ENCODE results near the gene PSMD12.
A peak's percentile ranks its signal among the peaks of the same experiment; 100 is the strongest.
"Not testable (repeated sequence)": the region's sequence is repeated elsewhere in the genome, so short reads cannot be mapped to it uniquely, and the experiment has no call there.

The PSMD12 gene

DNA sequence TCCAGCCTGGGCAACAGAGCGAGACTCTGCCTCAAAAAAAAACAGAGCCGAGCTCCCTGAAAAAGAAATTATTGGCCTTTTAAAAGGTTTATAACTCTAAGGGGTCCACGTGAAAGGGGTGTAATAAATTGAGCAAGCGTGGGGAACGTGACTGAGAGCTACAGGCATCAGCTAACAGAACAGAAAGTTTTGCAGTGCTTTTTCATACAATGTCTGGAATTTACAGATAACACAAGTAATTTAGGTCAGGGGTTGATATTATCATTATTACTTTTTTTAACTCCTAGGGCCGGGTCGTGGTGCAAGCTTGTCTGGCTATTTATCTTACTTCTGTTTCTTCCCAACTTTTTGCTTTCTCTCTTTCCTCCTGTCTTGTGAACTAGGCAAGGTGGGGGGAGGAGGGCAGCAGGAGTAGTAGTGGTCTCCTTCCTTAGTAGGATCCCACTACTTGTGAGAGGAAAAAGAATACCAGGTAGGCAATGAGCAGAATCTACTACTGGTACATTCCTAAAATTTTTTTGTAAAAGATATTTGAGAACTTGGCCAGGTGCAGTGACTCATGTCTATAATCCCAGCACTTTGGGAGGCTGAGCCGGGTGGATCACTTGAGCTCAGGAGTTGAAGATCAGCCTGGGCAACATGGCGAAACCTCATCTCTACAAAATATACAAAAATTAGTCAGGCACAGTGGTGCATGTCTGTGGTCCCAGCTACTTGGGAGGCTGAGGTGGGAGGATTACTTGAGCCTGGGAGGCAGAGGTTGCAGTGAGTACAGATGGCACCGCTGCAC, 60.7 kb downstream of the PSMD12 start:
- DNase-seq (ENCODE audit: low spot score): not testable (repeated sequence)

DNA sequence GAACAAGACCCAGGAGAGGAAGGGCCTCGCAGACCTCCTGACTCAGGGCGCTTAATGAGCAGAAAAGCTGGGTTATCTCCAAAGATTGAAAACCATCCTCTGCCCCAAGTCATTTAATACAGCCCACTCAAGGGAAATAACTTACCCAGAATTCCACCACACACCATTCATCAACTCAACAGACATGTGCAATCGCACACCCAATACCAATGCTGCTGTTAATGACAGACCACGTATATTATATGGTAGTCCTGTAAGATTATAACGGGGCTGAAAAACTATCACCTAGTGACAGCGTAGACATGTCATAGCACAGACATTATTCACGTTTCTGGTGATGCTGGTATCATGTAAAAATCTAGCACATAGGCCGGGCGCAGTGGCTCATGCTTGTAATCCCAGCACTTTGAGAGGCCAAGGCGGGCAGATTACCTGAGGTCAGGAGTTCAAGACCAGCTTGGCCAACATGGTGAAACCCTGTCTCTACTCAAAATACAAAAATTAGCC, 68.9 kb downstream of the PSMD12 start:
- DNase-seq (ENCODE audit: low spot score): no peak

DNA sequence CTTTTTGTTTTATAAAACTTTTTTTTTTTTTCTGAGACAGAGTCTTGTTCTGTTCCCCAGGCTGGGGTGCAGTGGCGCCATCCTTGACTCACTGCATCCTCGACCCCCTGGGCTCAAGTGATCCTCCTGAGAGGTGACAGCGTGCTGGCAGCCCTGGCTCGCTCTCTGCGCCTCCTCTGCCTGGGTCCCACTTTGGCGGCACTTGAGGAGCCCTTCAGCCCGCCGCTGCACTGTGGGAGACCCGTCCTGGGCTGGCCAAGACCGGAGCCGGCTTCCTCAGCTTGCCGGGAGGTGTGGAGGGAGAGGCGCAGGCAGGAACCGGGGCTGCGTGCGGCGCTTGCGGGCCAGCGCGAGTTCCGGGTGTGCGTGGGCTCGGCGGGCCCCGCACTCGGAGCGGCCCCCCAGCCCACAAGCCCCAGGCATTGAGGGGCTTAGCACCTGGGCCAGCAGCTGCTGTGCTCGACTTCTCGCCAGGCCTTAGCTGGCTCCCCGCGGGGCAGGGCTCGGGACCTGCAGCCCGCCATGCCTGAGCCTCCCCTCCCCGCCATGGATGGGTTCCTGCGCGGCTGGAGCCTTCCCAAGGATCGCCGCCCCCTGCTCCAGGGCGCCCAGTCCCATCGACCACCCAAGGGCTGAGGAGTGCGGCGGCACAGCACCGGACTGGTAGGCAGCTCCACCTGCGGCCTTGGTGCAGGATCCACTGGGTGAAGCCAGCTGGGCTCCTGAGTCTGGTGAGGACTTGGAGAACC, 71.8 kb downstream of the PSMD12 start:
- no peak for DNase-seq (ENCODE audit: low spot score)

DNA sequence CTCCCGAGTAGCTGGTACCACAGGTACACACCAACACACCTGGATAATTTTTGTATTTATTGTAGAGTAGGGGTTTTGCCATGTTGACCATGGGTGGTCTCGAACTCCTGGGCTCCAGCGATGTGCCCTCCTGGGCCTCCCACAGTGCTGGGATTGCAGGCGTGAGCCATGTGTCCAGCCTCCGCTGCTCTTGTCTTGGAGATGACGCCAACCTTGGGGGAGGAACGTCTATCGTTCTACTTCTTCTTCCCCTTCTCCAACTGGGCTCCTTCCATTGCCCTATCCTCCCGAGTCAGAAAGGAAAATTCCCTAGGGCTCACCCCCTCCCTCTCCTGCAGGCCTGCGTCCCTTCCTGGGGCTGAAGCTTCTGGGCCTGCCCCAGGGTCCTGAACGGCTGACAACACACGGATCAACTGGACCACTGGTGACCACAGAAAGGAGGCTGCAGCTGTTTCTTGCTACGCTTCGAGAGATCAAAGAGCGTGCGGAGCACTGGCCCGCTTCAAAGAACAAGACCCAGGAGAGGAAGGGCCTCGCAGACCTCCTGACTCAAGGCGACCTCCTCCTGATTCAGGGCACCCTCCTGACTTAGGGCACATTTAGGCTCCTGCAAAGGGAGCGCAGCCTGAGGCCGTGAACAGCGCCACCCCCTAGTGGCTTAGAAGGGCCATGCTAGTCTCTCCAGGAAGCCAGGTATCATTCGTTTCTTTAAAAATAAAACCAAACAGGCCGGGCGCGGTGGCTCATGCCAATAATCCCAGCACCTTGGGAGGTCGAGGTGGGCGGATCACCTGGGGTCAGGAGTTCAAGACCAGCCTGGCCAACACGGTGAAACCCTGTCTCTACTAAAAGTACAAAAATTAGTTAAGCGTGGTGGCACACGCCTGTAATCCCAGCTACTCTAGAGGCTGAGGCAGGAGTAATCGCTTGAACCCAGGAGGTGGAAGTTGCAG, 72.8 kb downstream of the PSMD12 start:
- peak; percentile 74 for DNase-seq (ENCODE audit: low spot score)

DNA sequence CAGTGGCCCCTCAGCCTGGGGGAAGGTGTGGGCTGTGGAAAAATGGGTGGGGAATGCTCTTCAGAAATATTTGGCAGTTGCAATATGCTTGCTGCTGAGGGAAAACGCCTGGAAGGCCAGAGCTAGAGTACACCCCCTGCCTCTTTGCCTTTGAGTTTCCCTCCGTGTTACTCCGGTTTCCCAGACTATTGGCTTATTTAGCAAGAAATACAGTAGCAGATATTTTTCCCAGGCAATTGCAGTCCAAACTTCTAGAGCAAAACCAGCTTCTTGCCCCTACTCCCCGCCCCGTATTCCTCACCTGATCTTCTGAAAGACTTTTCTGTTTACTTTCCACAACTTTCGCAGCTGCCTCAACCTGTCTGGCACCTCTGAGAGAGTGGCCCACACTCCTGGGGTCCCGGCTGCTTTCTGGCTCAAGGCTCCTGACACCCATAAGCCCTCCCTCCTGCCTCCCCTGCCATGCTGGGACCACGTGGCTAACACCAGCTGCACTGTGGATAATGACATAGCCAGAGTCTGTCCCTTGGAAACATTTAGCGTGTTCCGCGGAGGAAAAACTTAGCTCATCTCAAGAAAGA, 75.6 kb downstream of the PSMD12 start:
- no peak for DNase-seq (ENCODE audit: low spot score)

DNA sequence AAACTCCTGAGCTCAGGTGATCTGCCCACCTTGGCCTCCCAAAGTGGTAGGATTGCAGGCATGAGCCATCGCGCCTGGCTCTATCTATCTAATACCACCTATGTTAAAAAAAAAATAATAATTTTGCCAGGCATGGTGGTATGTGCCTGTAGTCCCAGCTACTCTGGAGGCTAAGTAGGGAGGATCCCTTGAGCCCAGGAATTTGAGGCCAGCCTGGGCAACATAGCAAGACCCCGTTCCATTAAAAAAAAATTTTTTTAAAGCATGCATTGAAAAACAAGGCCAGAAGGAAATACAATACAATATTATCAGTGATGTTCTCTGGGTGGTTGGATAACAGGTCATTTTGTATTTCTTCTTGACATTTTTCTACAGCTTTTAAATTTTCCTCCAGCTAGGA, 76.1 kb downstream of the PSMD12 start:
- no peak for DNase-seq (ENCODE audit: low spot score)

DNA sequence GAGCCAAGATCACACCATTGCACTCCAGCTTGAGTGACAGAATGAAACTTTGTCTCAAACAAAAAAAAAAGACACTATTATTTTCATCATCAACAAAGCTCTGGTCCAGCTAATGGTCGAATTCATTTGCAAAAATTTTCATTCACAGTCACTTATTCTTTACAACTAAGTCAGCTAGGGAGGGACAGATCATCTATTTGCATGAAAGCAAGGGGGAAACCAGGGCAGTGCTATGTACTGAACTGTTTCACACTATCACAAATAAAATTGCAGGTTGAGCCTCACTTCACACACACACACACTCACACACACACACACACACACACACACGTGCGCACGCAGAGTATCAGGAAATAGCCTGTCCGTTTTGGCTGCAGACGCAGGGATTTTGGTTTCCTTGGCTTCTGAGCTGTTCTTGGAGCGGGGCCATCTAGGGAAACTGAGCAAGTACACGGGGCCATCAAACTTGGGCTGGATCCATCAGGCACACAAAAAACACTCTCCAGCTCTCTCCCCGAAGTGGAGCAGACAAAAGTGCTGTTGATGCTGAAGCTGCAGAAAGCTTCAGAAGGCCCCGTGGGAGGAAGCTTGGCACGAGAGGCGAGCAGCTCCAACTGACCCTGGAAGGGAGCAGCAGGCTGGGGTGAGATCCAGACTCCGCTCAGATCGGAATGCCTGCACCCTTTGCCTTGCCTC, 77.0 kb downstream of the PSMD12 start:
- no peak for DNase-seq (ENCODE audit: low spot score)
